DOHH2 (cell line): ENCODE data around the gene RAB43.

Experiments used
- EZH2phosphoT487 ChIP-seq: fragments of 200-600 bp; sonication (generic); IDR thresholded peaks from 2 replicates; pipeline ENCODE4 v1.6.1; 2017; ENCODE audit warnings: borderline replicate concordance, mild to moderate bottlenecking, antibody characterized with exemption, low read length, moderate library complexity, mixed read lengths
- TF ChIP-seq, protein P1 (sequence below): fragments of 200-600 bp; sonication (generic); IDR thresholded peaks from one replicate; pipeline ENCODE4 v1.5.1; 2014; ENCODE audit warnings: antibody characterized with exemption, mild to moderate bottlenecking, low read depth, low read length; ENCODE audit not compliant: poor library complexity, severe bottlenecking

DNA sequence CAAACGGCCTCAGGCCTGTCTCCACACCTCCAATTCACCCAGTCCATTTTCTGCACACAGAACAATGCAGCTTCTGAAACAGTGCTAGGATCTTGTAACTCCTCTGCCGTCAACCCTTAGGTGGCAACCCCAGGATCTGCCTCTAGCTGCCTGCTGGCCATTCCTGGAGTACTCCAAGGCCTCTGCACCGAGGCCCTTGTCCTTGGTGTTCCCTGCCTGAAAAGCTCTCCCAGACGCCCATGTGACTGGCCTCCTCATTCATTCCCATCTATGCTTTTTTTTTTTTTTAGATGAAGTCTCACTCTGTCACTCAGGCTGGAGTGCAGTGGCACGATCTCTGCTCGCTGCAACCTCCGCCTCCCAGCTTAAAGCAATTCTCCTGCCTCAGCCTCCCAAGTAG is 18.3 kb downstream of the RAB43 start:
- TF ChIP-seq, protein P1, sequence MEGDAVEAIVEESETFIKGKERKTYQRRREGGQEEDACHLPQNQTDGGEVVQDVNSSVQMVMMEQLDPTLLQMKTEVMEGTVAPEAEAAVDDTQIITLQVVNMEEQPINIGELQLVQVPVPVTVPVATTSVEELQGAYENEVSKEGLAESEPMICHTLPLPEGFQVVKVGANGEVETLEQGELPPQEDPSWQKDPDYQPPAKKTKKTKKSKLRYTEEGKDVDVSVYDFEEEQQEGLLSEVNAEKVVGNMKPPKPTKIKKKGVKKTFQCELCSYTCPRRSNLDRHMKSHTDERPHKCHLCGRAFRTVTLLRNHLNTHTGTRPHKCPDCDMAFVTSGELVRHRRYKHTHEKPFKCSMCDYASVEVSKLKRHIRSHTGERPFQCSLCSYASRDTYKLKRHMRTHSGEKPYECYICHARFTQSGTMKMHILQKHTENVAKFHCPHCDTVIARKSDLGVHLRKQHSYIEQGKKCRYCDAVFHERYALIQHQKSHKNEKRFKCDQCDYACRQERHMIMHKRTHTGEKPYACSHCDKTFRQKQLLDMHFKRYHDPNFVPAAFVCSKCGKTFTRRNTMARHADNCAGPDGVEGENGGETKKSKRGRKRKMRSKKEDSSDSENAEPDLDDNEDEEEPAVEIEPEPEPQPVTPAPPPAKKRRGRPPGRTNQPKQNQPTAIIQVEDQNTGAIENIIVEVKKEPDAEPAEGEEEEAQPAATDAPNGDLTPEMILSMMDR: no peak
- TF ChIP-seq EZH2phosphoT487: no peak
